Stimulated activated CD8-positive, alpha-beta memory T cell treated with anti-CD3 and anti-CD28 coated beads, Interleukin-15, amount 100 ng/mL, for 4 hours (primary cell): ENCODE measurements around the gene NCAM2.

Experiments
- DNase-seq, 2 donors: peaks; one replicate each; pipeline ENCODE4 v3.0.0-alpha.2; 2020; ENCODE audit warnings: low read depth in 2 of 2

The NCAM2 gene

DNA sequence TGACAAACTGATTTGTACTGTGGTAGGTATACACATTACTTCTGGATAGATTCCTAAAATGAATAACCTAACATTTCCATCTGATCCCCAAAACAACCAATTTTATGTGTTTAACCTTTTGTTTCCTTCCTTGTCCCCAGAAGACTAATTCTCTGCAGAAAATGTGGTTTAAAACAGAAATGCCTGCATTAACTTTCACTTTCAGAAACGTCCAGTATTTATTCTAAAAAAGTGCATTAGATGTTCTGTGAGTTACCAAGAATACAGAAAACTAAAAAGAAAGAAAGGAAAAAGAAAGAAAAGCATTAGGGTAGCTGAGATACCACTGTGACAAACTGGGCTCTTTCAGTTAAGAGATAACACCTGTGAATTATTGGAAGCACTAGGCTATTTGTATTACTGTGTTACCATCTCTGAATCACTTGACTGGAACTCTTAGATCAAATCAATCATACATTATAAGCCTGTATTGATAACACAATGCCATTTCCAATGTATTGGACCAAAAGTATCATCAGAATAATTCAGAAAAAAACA, 177.7 kb downstream of the NCAM2 start:
- DNase-seq, result no peak

DNA sequence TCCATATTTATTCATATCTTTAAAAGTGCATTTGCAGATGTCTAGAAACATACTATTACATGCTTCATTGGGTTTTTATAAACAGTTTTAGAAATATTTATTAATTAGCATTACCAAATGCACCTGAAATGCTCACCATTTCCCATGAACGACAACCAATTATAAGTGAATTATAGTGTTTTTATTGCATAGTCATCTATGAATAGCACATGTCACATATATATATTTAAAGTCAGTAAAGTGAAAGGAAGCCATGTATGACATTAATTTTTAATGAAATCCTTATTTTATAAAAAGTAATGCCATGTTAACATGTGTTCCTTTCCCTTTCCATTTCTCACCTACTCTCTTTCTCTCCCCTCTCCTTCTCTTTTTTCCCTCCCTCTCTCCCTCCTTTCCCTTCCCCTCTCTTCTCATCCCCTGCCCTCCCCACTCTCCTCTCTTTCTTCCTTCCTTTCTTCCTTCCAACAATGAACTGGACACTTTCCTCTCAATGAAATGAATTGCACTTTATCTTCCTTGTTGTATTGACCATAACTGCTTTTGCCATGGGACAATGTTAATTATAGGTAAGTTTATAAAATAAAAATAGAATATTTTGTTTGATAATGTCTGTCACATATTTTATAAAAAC, 179.3 kb downstream of the NCAM2 start:
- DNase-seq, result no peak

DNA sequence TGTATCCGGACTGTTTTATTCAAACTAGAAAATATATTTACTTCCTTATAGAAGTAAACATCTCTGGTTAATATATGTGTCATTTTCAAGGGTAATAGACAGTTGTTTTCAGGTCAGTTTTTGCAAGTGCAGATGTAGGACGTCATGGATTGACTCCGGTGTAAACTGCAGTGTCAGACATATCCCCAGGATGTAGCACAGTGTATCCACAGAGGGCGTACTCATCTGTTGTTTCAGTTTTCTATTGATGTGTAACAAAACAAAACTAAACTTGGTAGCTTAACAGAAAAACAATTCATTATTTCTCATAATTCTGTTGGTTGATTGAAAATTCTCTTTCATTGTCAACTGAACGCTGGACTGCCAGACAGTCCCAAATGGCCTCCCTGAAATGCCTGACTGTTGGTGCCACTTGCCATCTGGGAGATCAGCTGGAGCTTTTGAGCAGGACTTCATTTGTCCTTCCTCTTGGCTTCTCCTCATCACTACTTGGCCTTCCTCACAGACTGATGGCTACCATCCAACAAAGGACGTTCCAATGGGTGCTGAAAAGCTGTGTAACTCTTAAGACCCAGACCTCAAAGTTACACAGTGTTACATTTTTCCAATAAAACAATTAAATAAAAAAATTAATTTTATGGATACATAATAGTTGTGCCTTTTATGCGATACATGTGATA, 181.6 kb downstream of the NCAM2 start:
- DNase-seq, result no peak

DNA sequence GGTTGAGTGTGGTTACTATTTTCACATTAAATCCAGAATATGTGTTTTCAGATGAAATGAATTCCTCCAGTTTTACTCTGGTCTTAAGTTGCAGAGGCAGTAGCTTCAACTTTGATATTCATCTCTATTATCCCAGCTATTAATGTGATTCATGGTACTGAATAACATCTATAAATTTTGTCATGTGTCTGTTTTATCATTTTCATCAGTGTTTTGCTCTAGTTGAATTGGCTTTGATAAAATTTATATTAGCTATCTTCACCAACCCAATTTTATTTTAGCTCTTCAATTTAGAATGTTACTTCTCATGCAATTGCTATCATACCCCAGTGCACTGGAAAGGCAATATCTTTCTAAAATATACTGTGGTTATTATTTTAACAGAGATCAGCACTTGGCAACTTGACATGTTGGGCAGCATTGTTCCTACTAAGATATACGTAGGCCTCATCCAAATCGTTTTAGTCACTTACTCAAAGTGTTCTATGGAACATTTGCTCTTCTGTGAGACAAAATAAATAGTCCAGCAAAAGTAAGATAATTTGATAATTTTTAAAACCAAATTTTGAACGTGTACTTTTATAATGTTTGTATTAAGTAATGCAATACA, 184.3 kb downstream of the NCAM2 start:
- no peak for DNase-seq

DNA sequence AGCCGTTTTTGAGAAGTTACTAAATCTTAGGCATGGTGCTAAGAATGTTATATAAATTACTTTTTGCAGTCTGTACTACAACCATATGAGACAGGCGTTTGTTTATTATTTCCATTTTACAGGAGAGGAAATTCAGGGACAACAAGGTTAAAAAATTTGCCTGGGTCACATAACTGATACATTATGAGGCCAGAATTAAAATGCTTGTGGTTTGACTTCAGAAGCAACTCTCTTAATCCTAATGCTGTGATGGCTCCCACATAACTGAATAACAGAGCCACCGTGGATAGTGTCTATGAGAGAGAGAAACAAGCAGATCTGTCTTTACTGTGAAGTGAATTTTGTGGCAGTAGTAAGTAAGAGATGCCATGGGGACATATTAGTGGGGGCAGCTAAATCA, 184.9 kb downstream of the NCAM2 start:
- no peak for DNase-seq

DNA sequence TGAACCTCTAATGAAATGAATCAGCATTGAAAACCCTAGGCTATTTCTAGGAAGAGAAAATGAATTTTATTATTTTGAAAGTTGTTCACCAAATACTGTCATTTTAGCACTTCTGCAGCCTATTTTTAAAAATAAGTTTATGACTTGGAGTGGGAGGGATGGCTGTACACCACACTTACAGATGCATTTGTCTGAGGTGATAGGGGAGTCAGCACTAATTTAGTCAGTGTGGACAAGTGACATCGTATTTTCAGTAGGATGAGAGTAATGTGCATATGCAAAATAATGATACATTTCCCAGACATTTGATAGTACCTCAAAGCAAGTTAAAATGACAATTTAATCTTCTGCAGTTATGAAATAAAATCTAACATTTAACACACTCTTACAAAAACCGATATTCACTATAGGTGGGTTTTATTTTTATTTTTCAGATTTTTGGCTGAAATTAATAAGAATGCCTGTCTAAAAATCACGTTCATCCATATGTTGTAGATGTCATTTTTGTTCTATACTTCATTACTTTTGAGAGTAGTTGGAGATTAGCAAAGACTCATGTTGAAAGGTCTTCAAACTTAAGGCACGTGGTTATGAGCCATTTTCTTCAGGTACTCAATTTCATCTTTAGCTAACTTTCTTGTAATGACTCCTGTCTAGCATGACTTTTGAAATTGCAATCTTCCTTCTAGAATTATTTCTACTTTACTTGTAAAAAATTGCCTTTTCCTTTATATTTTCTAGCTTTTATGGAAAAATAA, 186.7 kb downstream of the NCAM2 start:
- DNase-seq, result no peak

DNA sequence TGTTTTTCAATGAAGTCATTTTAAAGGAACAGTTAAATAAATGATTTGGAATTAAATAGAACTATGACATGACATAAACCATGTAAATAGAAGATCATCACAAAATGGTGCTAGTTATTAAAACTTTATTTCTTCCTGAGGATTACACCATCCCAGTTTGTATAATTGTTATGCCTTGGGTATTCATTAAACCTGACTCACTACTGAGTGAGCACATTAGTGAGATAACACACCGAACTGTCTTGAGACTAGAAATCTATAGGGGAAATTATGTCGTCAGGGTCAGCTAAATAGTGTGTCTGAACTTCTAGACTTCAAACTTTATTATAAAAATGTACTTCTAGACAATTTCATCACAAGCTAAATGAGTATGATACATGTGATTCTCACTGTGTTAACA, 189.4 kb downstream of the NCAM2 start:
- DNase-seq, result no peak

DNA sequence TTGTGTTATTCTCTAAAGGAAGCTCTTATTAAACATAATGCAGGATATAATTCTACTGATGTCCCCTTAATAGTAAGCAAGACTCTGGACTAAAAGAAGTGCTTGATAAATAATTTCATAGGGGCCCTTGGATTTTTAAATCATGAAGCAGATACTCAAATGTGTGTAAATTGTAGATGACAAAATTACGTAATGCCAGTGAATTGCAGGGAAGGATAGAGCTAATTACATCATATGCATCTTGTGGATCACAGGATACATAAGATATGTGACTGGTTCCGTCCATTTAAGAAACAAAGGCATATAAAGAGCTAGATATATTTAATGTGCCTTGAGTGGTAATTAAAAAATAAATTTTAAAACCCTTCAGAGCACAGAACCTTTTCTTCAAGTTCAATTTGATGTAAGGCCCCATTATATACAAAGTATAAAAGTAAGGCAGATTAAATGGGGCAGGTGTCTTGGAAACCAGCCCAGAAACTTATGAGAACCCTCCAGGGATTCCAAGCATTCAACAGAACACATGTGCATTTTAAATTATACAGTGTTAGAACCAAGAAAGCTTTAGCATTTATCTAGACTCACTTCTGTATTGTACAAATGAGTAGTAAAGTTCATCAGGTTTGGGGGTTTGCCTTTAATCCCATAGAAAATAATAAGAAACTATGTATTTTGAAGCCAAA, 190.4 kb downstream of the NCAM2 start:
- DNase-seq, result no peak

DNA sequence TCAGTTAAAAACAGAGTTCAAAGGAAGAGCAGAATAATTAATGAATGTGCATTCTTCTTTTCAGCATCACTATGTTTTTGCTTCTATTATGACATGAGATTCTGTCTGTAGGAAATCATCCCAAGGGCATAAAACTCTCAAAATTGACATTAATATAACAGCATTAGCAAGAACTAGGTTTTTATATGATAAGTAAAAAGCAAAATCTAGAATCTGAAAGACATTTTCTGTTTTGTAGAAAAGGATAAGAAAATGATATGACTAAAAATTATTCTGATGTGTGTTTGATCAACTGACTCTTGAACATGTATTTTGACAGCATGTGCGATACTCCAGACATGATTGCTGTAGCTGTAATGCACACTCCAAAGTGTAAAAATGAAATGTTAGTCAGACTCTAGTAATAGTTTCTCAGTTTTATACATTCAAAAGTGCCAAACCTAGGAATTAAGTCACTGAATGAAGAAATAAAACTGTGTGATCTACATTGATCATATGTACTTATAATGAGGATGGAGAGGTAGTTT, 197.3 kb downstream of the NCAM2 start:
- no peak for DNase-seq

DNA sequence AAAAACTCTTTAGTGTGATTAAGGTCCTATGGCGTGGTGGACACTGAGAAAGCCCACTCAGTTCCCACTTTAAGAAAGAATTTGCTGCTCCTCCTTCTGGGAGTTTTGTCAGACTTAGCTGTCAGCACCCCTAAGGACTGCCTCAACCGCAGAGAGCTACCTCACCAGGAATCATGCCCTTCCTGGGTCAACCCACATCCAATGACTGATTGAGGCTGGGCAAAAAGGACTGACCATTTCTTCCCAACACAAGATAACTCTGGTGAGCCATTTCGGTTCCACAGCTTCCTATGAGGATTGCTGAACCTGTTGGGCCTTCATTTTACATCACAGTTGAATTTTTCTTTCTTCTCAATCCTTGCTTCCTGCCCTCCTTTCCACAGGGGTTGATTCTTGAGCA, 197.9 kb downstream of the NCAM2 start:
- no peak for DNase-seq

DNA sequence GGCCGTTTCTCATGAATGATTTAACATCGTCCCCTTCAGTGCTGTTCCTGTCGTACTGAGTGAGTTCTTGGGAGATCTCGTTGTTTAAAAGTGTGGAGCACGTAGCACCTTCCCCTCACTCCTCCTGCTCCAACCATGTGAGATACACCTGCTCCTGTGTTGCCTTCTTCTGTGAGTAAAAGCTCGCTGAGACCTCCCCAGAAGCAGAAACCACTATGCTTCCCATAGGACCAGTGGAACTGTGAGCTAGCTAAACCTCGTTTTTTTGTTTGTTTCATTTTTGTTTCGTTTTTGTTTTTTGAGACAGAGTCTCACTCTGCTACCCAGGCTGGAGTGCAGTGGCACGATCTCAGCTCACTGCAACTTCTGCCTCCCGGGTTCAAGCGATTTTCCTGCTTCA, 198.6 kb downstream of the NCAM2 start:
- DNase-seq, result no peak

DNA sequence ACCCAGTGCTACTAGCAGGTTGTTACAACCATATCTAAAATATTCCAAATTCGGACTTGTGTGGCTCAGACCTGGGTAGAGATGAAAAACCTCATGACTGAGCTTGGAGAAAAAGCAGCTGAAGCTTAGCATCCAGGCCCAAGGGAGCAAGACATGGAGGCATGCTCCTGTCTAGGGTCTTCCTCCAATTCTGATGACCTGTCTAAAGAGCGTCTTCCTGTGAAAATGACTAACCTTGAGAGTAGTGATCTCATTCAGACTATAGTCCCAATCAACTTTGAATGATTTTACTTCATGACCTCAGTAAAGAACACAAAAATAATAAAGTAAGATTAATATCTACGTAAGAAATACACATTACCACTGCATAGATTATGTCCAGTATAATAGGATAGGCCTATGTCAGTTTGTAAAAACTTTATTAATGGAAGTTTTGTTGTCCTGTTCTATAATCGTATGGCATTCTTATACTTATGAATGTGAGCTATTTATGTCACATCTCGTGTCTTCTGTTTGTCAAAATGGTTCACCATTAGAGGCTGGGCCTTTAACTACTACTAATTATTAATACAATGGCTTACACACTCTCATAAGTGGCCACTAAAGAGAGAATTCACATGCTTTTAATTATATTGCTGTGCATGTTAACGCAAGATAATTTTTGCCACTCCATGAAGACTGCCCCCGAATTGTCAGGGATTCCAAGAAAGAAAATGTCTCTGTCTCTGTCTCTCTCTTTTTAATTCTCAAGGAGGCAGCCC, 201.3 kb downstream of the NCAM2 start:
- no peak for DNase-seq

DNA sequence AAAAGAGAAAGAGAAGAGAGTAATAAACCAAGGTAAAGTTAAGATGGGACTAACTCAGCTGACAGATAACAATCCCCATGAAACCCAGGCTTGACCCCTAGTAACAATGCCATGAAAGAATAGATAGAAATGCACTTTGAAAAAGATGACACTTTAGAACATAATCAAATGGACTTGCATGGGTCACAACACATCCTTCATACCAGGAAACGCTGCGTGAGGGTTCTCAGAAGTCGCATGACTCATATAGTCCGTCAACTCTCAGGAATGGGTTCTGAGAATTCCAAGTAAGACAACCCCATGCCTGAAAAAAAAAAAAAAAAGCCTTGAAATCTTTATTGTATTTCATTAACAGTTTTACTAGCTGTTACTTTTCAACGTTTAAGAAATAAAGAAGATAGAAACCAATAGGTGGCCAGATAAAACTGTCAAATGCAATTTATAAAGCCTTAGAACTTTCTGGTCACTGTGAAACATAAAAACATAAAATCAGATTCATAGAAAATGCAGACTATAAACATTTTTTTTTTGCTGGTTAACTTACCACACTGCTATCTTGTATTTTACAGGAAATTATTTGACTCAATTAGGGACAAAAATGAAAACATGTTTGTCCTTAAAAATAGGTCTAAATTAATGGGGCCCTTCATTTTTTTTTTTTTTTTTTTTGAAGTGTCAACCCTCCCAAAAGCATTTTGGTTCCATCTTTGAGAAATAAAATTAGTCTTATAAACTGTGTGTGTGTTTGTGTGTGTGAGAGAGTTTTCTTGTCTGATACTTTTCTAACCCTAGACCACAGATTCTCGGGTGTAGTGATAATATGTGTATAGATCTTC, 202.1 kb downstream of the NCAM2 start:
- DNase-seq, result no peak

DNA sequence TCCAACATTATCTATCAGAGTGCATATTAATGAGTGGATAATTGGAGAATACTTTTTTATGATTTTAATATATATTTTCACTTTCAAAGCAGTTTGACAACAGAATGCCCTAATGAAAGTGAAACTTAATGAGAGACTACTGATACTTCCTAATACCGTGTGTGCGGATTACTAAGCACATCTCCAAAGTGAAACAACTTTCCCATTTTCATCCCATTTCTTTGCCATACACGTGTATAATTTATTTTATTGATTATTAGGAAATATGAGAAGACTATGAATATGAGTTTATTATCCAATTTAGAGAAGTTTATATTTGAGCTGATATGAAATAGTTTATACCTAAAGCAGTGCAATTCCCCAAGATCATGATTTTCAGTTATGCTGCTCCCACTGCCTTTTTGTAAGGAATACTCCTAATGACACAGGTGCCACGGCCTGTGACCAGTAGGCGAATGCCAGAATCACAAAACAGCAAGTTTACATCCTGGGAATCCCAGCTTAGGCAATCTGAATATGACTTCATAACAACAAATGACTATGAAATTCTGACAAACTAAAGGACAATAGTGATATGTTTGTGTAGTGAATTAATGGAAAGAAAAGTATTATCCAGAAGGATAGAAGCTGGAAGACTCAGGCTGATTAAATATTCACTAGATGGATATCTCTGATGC, 202.9 kb downstream of the NCAM2 start:
- no peak for DNase-seq

DNA sequence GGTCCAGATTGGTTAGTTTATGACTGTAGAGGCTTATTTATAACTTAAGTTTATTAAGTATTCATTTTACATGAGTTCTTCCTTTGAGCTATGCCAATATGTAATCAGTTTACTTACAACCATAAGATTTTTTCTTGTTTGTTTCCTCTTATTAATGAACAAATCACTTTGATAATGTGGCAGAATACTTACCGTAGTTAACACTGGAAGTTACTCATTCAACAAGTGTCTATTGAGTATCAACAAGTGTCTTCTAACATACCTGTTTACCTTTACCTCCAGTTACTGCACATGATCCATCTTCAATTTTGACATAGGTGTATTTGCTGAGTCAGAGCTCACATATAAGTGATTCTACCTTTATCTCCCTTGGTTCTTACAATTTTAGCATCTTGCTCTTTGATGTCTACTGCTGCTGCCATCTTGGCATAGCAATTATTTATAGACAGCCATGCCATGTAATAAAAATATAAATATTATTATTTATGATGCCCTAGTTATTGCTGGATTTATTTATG, 205.7 kb downstream of the NCAM2 start:
- no peak for DNase-seq

DNA sequence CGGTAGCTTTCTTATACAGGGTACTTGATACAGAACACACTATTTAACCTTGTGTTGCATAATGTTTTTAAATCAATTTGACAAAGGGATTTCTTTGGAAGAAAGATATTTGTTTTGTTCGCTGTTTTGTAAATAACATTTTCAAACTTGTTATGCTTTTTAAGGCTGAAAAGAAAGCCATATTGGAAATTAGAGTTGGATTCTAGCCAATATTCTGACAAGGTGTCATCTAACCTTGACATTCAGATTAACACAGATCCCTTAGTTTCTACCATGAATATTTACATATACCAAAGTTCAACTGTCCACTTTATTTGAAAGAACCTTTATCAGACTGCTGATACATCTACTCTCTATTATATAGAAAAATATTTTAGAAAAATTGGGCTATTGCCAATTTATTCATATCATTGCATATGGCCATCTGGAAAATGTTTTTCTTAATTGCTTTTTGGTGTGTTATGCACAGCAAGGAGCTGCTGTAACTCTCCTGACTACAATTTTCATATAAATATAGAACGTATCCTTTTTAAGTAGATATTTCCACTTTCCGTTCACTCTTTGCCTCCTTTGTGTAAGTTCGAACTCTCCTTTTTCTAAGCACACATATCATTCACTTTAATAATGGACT, 206.3 kb downstream of the NCAM2 start:
- no peak for DNase-seq

DNA sequence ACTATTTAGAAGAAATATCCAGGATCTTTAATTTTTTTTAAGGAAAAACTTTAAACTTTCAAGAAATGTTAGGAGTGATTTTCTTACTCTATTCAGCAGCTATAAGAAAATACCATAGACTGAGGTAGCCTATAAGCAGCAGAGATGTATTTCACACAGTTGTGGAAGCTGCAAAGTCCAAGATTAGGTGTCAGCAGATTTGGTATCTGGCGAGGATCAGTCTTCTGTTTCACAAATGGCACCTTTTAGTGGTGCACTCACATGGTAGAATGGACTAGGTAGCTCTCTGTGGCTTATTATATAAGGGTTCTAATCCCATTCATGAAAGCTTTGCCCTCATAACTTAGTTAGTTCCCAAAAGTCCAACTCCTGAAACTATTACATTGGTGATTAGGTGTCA, 207.4 kb downstream of the NCAM2 start:
- no peak for DNase-seq

DNA sequence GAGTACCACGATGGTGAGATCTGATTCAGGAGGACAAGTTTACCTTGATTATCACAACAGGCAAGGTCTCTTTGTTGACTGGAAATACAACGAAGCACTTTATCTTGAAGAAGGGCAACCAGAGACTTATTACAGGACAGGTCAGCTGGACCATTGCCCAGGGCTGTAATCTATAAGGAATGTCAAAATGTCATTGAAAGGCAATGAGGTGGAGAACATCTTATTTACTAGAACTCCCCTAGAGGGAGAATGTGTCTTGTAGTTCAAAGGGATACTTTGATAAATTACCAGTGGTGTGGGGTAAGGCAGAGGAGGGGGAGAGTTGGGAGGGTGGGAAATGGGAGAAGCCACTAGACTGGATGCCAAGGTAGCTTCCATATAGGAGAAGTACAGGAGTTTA, 212.3 kb downstream of the NCAM2 start:
- no peak for DNase-seq

DNA sequence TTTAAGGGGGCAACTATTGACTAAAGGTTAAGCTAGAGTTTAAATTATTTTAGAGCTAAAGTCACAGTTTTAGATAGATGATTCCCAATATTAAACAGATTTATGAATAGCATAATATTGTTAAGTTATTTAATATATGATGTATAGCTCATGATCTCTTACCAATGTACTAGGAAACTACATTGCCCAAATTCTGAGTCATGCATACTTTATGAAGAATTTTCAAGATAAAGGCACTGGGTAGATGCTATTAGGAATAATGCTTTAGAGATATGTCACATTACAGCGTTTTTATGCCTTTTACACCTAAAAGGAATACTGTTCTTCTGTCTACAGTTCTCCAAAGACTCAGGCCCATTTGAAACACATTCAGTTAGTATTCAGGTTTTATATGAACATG, 215.1 kb downstream of the NCAM2 start:
- DNase-seq, result no peak
